Nephron progenitor cell (in vitro differentiated cells): Measurements from ENCODE around the gene PAQR4.

ENCODE experiments used
- DNase-seq: peaks from one replicate; pipeline ENCODE4 v3.0.0; 2021
- H3K27ac Mint-ChIP-seq: 2 replicates; pipeline ENCODE4 v1.8.0; 2021; ENCODE audit warnings: mild to moderate bottlenecking, moderate library complexity, mixed read lengths
- H3K27me3 Mint-ChIP-seq: 2 replicates; pipeline ENCODE4 v1.8.0; 2021; ENCODE audit warnings: mild to moderate bottlenecking, low read depth, mixed read lengths; ENCODE audit not compliant: poor library complexity
- H3K36me3 Mint-ChIP-seq: 2 replicates; pipeline ENCODE4 v1.8.0; 2021; ENCODE audit warnings: low read depth, mixed read lengths
- H3K4me1 Mint-ChIP-seq: 2 replicates; pipeline ENCODE4 v1.8.0; 2021; ENCODE audit warnings: mixed read lengths
- H3K4me3 Mint-ChIP-seq: 2 replicates; pipeline ENCODE4 v1.8.0; 2021; ENCODE audit warnings: mild to moderate bottlenecking, moderate library complexity, mixed read lengths
- H3K9me3 Mint-ChIP-seq: 2 replicates; pipeline ENCODE4 v1.8.0; 2021; ENCODE audit warnings: mild to moderate bottlenecking, moderate library complexity, mixed read lengths
- CTCF ChIP-seq: fragments of 200-600 bp; sonication (generic); IDR thresholded peaks from 2 replicates; pipeline ENCODE4 v1.5.0; 2021; ENCODE audit warnings: antibody characterized with exemption

Gene PAQR4

GRCh38 chr16:2980227-2981176, 11.4 kb downstream of the PAQR4 start, which contains the start of gene PKMYT1:
TSS of gene PKMYT1 (minus strand) at chr16:2980446. CDS start at chr16:2979657, 789 bp downstream.
- Mint-ChIP-seq H3K4me3 (peak within 1 kb of the TSS; percentile 83), H3K36me3 (no peaks in the 10 kb centered on the region)
- no peak for TF ChIP-seq CTCF

GRCh38 chr16:2981177-2981898, 12.2 kb downstream of the PAQR4 start:
- Mint-ChIP-seq H3K27ac (peak overlapping the region; percentile 93), H3K4me1 (peaks cover 24% of the 10 kb centered on the region), H3K27me3 (peaks cover 16% of the 10 kb centered on the region), H3K9me3 (no peaks in the 10 kb centered on the region), H3K36me3 (no peaks in the 10 kb centered on the region), H3K4me3 (peak overlapping the region; percentile 75)
- TF ChIP-seq CTCF: no peak
- DNase-seq: no peak

More at GRCh38 chr16:2980227-2981176, 11.4 kb downstream of the PAQR4 start, which contains the start of gene PKMYT1:
- peak; percentile 97 for DNase-seq
- Mint-ChIP-seq H3K27ac (peak within 1 kb of the TSS; percentile 93), H3K9me3 (no peaks in the 10 kb centered on the region), H3K4me1 (peaks cover 24% of the 10 kb centered on the region), H3K27me3 (peaks cover 16% of the 10 kb centered on the region)

GRCh38 chr16:2981899-2982250, 12.7 kb downstream of the PAQR4 start:
- DNase-seq: no peak
- Mint-ChIP-seq H3K4me1 (peaks cover 24% of the 10 kb centered on the region), H3K27ac (peak overlapping the region; percentile 93), H3K4me3 (peak overlapping the region; percentile 75), H3K36me3 (no peaks in the 10 kb centered on the region), H3K27me3 (peaks cover 16% of the 10 kb centered on the region), H3K9me3 (no peaks in the 10 kb centered on the region)
- no peak for TF ChIP-seq CTCF

GRCh38 chr16:2982402-2982801, 13.3 kb downstream of the PAQR4 start:
- DNase-seq: no peak
- Mint-ChIP-seq H3K9me3 (no peaks in the 10 kb centered on the region), H3K36me3 (no peaks in the 10 kb centered on the region), H3K4me3 (peak overlapping the region; percentile 75), H3K27ac (no peak overlapping the region), H3K27me3 (peaks cover 14% of the 10 kb centered on the region), H3K4me1 (peaks cover 24% of the 10 kb centered on the region)
- TF ChIP-seq CTCF: no peak

GRCh38 chr16:2983706-2984136, 14.6 kb downstream of the PAQR4 start:
- Mint-ChIP-seq H3K27ac (no peak overlapping the region), H3K4me3 (peak overlapping the region; percentile 42), H3K9me3 (no peaks in the 10 kb centered on the region), H3K36me3 (no peaks in the 10 kb centered on the region), H3K4me1 (peaks cover 32% of the 10 kb centered on the region), H3K27me3 (peaks cover 14% of the 10 kb centered on the region)
- peak; percentile 89 for TF ChIP-seq CTCF
- DNase-seq: peak; percentile 91
